ENCODE data around the gene CALD1.

DNA sequence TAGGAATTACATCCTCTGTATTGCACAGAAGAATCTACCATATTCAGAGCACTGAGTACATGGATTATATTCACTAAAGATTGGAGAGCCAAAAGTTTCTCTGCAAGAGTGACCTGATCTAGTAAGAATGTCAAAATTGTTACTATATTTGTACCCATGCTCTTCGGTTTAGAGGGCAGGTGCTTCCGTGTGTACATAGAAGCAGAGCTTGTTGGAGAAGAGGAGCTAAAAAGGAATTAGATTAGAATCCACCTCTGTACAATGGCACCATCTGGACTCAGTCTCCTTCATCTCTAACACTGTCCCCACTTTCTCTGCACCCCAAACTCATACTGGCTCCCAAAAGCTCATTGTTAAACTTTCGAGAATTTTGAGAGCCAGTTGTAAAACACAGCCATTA, 8.3 kb downstream of the CALD1 start:
- TF ChIP-seq, protein P1, sequence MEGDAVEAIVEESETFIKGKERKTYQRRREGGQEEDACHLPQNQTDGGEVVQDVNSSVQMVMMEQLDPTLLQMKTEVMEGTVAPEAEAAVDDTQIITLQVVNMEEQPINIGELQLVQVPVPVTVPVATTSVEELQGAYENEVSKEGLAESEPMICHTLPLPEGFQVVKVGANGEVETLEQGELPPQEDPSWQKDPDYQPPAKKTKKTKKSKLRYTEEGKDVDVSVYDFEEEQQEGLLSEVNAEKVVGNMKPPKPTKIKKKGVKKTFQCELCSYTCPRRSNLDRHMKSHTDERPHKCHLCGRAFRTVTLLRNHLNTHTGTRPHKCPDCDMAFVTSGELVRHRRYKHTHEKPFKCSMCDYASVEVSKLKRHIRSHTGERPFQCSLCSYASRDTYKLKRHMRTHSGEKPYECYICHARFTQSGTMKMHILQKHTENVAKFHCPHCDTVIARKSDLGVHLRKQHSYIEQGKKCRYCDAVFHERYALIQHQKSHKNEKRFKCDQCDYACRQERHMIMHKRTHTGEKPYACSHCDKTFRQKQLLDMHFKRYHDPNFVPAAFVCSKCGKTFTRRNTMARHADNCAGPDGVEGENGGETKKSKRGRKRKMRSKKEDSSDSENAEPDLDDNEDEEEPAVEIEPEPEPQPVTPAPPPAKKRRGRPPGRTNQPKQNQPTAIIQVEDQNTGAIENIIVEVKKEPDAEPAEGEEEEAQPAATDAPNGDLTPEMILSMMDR (IDR thresholded peaks at IDR 0.05) = no peak
- no peak for TF ChIP-seq POLR2A (IDR thresholded peaks at IDR 0.05)
- TF ChIP-seq EP300 (IDR thresholded peaks at IDR 0.05) = no peak
- no peak for TF ChIP-seq POLR2AphosphoS5 (IDR thresholded peaks at IDR 0.05)
